HepG2 (cell line): ENCODE results near the gene SLC17A3. TPM values are rescaled to one million over a fixed set of nuclear protein-coding genes. Genes with fewer than 3 reads are reported as not detected.

Experiments used
- ARNT2 ChIP-seq: sonication (generic); formaldehyde crosslinking; IDR thresholded peaks from 2 replicates; pipeline ENCODE4 v1.8.0; 2022; ENCODE audit warnings: mild to moderate bottlenecking, low read depth, missing genetic modification reagents, moderate library complexity
- GFI1 ChIP-seq: sonication (generic); formaldehyde crosslinking; IDR thresholded peaks from 2 replicates; pipeline ENCODE4 v1.5.0; 2020; ENCODE audit warnings: missing genetic modification reagents, mild to moderate bottlenecking, borderline replicate concordance
- HDAC2 ChIP-seq: sonication (generic); formaldehyde crosslinking; IDR thresholded peaks from 2 replicates; pipeline ENCODE4 v1.4.0; 2020; ENCODE audit warnings: missing genetic modification reagents
- HNRNPH1 ChIP-seq: fragments of 200-400 bp; formaldehyde crosslinking; optimal IDR thresholded peaks from 2 replicates; pipeline ENCODE3; 2017; ENCODE audit warnings: mild to moderate bottlenecking, low read depth, low read length
- MAZ ChIP-seq, 2 experiments: sonication (generic) in 1 of 2; formaldehyde crosslinking in 1 of 2; IDR thresholded peaks; 2 replicates each; pipeline versions ENCODE4 v1.5.0 to v1.6.1; 2012 to 2020; ENCODE audit warnings: low read depth in 2 of 2, mild to moderate bottlenecking in 2 of 2, borderline replicate concordance in 1 of 2, improper control_type of control experiment in 1 of 2, low read length in 1 of 2, missing genetic modification reagents in 1 of 2, moderate library complexity in 1 of 2
- NRL ChIP-seq: sonication (generic); formaldehyde crosslinking; IDR thresholded peaks from 2 replicates; pipeline ENCODE4 v1.5.0; 2020; ENCODE audit warnings: missing genetic modification reagents, mild to moderate bottlenecking, moderate library complexity, borderline replicate concordance
- PITX1 ChIP-seq: sonication (generic); formaldehyde crosslinking; IDR thresholded peaks from 2 replicates; pipeline ENCODE4 v1.5.1; 2020; ENCODE audit warnings: mild to moderate bottlenecking, missing genetic modification reagents
- POGZ ChIP-seq: sonication (generic); formaldehyde crosslinking; IDR thresholded peaks from 2 replicates; pipeline ENCODE4 v1.4.0; 2020; ENCODE audit warnings: mild to moderate bottlenecking, missing genetic modification reagents
- SSRP1 ChIP-seq: IDR thresholded peaks from 2 replicates; pipeline ENCODE4 v1.6.1; 2016; ENCODE audit warnings: control low read depth
- YY1 ChIP-seq: IDR thresholded peaks from 2 replicates; pipeline ENCODE4 v1.6.1; 2011; ENCODE audit warnings: low read length, low read depth, moderate library complexity, mild to moderate bottlenecking; ENCODE audit not compliant: insufficient read depth, insufficient replicate concordance
- ZNF350 ChIP-seq: sonication (generic); formaldehyde crosslinking; IDR thresholded peaks from 2 replicates; pipeline ENCODE4 v1.4.0; 2020; ENCODE audit warnings: mild to moderate bottlenecking, low read depth, missing genetic modification reagents, borderline replicate concordance
- ZNF530 ChIP-seq: sonication (generic); formaldehyde crosslinking; IDR thresholded peaks from 2 replicates; pipeline ENCODE4 v1.5.0; 2020; ENCODE audit warnings: low read depth, mild to moderate bottlenecking, missing genetic modification reagents
- ZNF558 ChIP-seq: sonication (generic); formaldehyde crosslinking; IDR thresholded peaks from 2 replicates; pipeline ENCODE4 v1.9.0; 2022; ENCODE audit warnings: mild to moderate bottlenecking, missing genetic modification reagents, borderline replicate concordance
- ZNF567 ChIP-seq: sonication (generic); formaldehyde crosslinking; IDR thresholded peaks from 2 replicates; pipeline ENCODE4 v1.8.1; 2023; ENCODE audit warnings: mild to moderate bottlenecking, missing genetic modification reagents, borderline replicate concordance
- polyA plus RNA-seq, 8 experiments: library from polyadenylated mRNA; depleted of rRNA in 3 of 8; stranded (reverse) in 7 of 8; unstranded in 1 of 8; fragments of >200 nt; fragmentation: Illumina TruSeq in 4 of 8; extraction: Trizol in 4 of 8; gene quantifications; 2 replicates each; pipeline versions ENCODE4 v1.2.1 to v1.2.3, GENCODE V29; 2011 to 2016; ENCODE audit warnings: low read depth in 4 of 8, missing spikeins in 1 of 8, mixed read lengths in 1 of 8; ENCODE audit not compliant: insufficient read depth in 1 of 8
- total RNA-seq, 5 experiments: library from RNA; depleted of rRNA; stranded (reverse); fragments of >200 nt; fragmentation: Illumina TruSeq; extraction: Trizol; gene quantifications; 2 replicates each; pipeline ENCODE4 v1.2.3, GENCODE V29; 2016; ENCODE audit warnings: low read depth in 1 of 5
- TF ChIP-seq, protein P1 (sequence below): sonication (generic); formaldehyde crosslinking; IDR thresholded peaks from 2 replicates; pipeline ENCODE4 v1.4.0; 2020; ENCODE audit warnings: mild to moderate bottlenecking, low read depth, missing genetic modification reagents
- TF ChIP-seq, protein P2 (sequence below): sonication (generic); formaldehyde crosslinking; IDR thresholded peaks from 2 replicates; pipeline ENCODE4 v1.8.0; 2022; ENCODE audit warnings: missing genetic modification reagents, low read depth, mild to moderate bottlenecking, borderline replicate concordance
- TF ChIP-seq, protein P3 (sequence below): sonication (generic); formaldehyde crosslinking; IDR thresholded peaks from 2 replicates; pipeline ENCODE4 v1.4.0; 2020; ENCODE audit warnings: missing genetic modification reagents, borderline replicate concordance
- TF ChIP-seq, protein P4 (sequence below): sonication (generic); formaldehyde crosslinking; IDR thresholded peaks from 2 replicates; pipeline ENCODE4 v1.4.0; 2020; ENCODE audit warnings: mild to moderate bottlenecking, missing genetic modification reagents
- TF ChIP-seq, protein P5 (sequence below): sonication (generic); formaldehyde crosslinking; IDR thresholded peaks from 2 replicates; pipeline ENCODE4 v1.8.0; 2022; ENCODE audit warnings: mild to moderate bottlenecking, missing genetic modification reagents, moderate library complexity
- TF ChIP-seq, protein P6 (sequence below): sonication (generic); formaldehyde crosslinking; IDR thresholded peaks from 2 replicates; pipeline ENCODE4 v1.8.0; 2022; ENCODE audit warnings: mild to moderate bottlenecking, missing genetic modification reagents; ENCODE audit not compliant: insufficient replicate concordance

Gene SLC17A3
- total and polyA plus RNA-seq, 2 of the 13 experiments (the other 11 are each of a cell fraction or from before 2014, with no cell fraction given), result 0.09 to 0.11 TPM

DNA sequence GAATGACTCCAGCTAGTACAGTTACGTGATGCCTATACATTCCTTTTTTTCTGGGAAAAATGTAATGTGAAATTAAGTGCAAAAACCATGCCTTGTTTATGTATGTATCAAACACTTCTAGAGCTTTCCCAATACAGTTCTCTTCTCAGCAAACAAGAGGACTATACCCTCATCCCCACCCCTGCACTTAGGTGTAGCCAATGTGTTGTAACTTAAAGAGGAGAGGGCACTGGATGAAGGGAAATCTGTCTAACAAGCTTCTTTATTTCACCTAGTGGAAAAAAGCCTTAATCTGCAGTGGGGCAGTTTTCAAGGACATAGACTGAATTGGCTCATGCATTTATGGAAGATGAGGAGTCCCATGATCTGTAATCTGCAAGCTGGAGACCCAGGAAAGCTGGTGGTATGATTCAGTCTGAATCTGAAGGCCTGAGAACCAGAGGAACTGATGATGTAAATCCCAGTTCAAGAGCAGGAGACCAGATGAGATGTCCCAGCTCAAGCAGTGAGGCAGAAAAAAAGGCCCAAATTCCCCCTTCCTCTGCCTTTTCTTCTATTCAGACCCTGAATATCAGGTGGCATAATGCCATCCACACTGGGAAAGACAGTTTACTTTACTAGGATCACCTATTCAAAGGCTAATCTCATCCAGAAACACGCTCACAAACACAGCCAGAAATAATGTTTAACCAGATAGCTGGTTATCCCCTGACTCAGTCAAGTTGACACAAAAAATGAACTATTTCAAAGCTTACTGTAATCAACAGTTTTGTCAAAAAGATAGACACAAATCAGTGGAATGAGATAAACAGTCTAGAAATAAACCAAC is 25.8 kb upstream of the SLC17A3 start (continued):
- TF ChIP-seq ZNF567 (CRISPR knock-in tag) (no peak), ARNT2 (CRISPR knock-in tag) (0 out of 2 replicates have a peak, but pooled peaks have one; percentile 40), POGZ (CRISPR knock-in tag) (peak; percentile 48; the same call in 1 of the 2 replicates), ZNF350 (CRISPR knock-in tag) (no peak), ZNF558 (CRISPR knock-in tag) (no peak), HDAC2 (CRISPR knock-in tag) (peak; percentile 63; the same call in 1 of the 2 replicates), ZNF530 (CRISPR knock-in tag) (no peak), NRL (no peak), PITX1 (peak; percentile 82), GFI1 (peak; percentile 46; the same call in 1 of the 2 replicates), MAZ (IDR thresholded peaks at IDR 0.05; ENCODE audit: borderline replicate concordance, low read depth, low read length) (no peak), MAZ (CRISPR knock-in tag; IDR thresholded peaks at IDR 0.05; ENCODE audit: low read depth) (peak; percentile 54; the same call in 1 of the 2 replicates), YY1 (no peak), SSRP1 (CRISPR knock-in tag) (no peak), HNRNPH1 (no peak)
- TF ChIP-seq, protein P1, sequence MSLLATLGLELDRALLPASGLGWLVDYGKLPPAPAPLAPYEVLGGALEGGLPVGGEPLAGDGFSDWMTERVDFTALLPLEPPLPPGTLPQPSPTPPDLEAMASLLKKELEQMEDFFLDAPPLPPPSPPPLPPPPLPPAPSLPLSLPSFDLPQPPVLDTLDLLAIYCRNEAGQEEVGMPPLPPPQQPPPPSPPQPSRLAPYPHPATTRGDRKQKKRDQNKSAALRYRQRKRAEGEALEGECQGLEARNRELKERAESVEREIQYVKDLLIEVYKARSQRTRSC, result no peak
- TF ChIP-seq, protein P2, sequence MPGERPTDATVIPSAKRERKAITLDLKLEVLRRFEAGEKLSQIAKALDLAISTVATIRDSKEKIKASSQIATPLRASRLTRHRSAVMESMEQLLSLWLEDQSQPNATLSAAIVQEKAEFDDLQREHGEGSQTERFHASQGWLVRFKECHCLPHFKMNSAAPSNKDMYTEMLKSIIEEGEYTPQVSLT (CRISPR knock-in tag), result no peak
- TF ChIP-seq, protein P3, sequence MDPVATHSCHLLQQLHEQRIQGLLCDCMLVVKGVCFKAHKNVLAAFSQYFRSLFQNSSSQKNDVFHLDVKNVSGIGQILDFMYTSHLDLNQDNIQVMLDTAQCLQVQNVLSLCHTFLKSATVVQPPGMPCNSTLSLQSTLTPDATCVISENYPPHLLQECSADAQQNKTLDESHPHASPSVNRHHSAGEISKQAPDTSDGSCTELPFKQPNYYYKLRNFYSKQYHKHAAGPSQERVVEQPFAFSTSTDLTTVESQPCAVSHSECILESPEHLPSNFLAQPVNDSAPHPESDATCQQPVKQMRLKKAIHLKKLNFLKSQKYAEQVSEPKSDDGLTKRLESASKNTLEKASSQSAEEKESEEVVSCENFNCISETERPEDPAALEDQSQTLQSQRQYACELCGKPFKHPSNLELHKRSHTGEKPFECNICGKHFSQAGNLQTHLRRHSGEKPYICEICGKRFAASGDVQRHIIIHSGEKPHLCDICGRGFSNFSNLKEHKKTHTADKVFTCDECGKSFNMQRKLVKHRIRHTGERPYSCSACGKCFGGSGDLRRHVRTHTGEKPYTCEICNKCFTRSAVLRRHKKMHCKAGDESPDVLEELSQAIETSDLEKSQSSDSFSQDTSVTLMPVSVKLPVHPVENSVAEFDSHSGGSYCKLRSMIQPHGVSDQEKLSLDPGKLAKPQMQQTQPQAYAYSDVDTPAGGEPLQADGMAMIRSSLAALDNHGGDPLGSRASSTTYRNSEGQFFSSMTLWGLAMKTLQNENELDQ (CRISPR knock-in tag), result no peak
- TF ChIP-seq, protein P4, sequence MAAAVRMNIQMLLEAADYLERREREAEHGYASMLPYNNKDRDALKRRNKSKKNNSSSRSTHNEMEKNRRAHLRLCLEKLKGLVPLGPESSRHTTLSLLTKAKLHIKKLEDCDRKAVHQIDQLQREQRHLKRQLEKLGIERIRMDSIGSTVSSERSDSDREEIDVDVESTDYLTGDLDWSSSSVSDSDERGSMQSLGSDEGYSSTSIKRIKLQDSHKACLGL (CRISPR knock-in tag), result no peak
- TF ChIP-seq, protein P5, sequence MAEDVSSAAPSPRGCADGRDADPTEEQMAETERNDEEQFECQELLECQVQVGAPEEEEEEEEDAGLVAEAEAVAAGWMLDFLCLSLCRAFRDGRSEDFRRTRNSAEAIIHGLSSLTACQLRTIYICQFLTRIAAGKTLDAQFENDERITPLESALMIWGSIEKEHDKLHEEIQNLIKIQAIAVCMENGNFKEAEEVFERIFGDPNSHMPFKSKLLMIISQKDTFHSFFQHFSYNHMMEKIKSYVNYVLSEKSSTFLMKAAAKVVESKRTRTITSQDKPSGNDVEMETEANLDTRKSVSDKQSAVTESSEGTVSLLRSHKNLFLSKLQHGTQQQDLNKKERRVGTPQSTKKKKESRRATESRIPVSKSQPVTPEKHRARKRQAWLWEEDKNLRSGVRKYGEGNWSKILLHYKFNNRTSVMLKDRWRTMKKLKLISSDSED (CRISPR knock-in tag), result no peak
- TF ChIP-seq, protein P6, sequence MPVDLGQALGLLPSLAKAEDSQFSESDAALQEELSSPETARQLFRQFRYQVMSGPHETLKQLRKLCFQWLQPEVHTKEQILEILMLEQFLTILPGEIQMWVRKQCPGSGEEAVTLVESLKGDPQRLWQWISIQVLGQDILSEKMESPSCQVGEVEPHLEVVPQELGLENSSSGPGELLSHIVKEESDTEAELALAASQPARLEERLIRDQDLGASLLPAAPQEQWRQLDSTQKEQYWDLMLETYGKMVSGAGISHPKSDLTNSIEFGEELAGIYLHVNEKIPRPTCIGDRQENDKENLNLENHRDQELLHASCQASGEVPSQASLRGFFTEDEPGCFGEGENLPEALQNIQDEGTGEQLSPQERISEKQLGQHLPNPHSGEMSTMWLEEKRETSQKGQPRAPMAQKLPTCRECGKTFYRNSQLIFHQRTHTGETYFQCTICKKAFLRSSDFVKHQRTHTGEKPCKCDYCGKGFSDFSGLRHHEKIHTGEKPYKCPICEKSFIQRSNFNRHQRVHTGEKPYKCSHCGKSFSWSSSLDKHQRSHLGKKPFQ, result peak; percentile 2
